Measurements from ENCODE around the gene C14orf180.

Gene C14orf180

GRCh38 chr14:104559028-104559803, 20.3 kb upstream of the C14orf180 start:
- no peak for DNase-seq (ENCODE audit: low read depth)
- no peak overlapping the region for H3K4me3 ChIP-seq (ENCODE audit: low read depth, low read length)
- TF ChIP-seq MYC (IDR thresholded peaks at IDR 0.05; ENCODE audit: low read depth, low read length) (no peak), POLR2A (IDR thresholded peaks at IDR 0.05; ENCODE audit: extremely low read depth, insufficient read length) (no peak), CTCF (IDR thresholded peaks at IDR 0.05; ENCODE audit: low read depth, low read length) (no peak), MAX (IDR thresholded peaks at IDR 0.05; ENCODE audit: low read depth, low read length) (no peak)

- no peak for DNase-seq (ENCODE audit: low read depth)
- TF ChIP-seq POLR2A (IDR thresholded peaks at IDR 0.05; ENCODE audit: extremely low read depth, insufficient read length) (no peak), CTCF (IDR thresholded peaks at IDR 0.05; ENCODE audit: low read depth, low read length) (no peak), MAX (IDR thresholded peaks at IDR 0.05; ENCODE audit: low read depth, low read length) (no peak), MYC (IDR thresholded peaks at IDR 0.05; ENCODE audit: low read depth, low read length) (no peak)
- H3K4me3 ChIP-seq (ENCODE audit: low read depth, low read length): no peak overlapping the region
Observed at GRCh38 chr14:104559804-104560585, 19.6 kb upstream of the C14orf180 start.

GRCh38 chr14:104560586-104560945, 19.0 kb upstream of the C14orf180 start:
- TF ChIP-seq MYC (IDR thresholded peaks at IDR 0.05; ENCODE audit: low read depth, low read length) (no peak), POLR2A (IDR thresholded peaks at IDR 0.05; ENCODE audit: extremely low read depth, insufficient read length) (no peak), CTCF (IDR thresholded peaks at IDR 0.05; ENCODE audit: low read depth, low read length) (no peak), MAX (IDR thresholded peaks at IDR 0.05; ENCODE audit: low read depth, low read length) (no peak)

GRCh38 chr14:104561124-104561557, 18.4 kb upstream of the C14orf180 start:
- no peak overlapping the region for H3K4me3 ChIP-seq (ENCODE audit: low read depth, low read length)
- no peak for TF ChIP-seq CTCF (IDR thresholded peaks at IDR 0.05; ENCODE audit: low read depth, low read length)
- no peak for TF ChIP-seq POLR2A (IDR thresholded peaks at IDR 0.05; ENCODE audit: extremely low read depth, insufficient read length)
- no peak for TF ChIP-seq MAX (IDR thresholded peaks at IDR 0.05; ENCODE audit: low read depth, low read length)
- TF ChIP-seq MYC (IDR thresholded peaks at IDR 0.05; ENCODE audit: low read depth, low read length): no peak
- DNase-seq (ENCODE audit: low read depth): no peak

More at GRCh38 chr14:104560586-104560945, 19.0 kb upstream of the C14orf180 start:
- DNase-seq (ENCODE audit: low read depth): no peak
- no peak overlapping the region for H3K4me3 ChIP-seq (ENCODE audit: low read depth, low read length)

GRCh38 chr14:104561632-104562495, 17.7 kb upstream of the C14orf180 start:
- DNase-seq (ENCODE audit: low read depth): no peak
- TF ChIP-seq CTCF (IDR thresholded peaks at IDR 0.05; ENCODE audit: low read depth, low read length) (no peak), MYC (IDR thresholded peaks at IDR 0.05; ENCODE audit: low read depth, low read length) (no peak), POLR2A (IDR thresholded peaks at IDR 0.05; ENCODE audit: extremely low read depth, insufficient read length) (no peak), MAX (IDR thresholded peaks at IDR 0.05; ENCODE audit: low read depth, low read length) (no peak)
- H3K4me3 ChIP-seq (ENCODE audit: low read depth, low read length): no peak overlapping the region

Data from NB4 (cell line).